Islet of Langerhans (tissue), 1 donor: ENCODE data around the gene ZFHX3.
"Not testable (repeated sequence)": the region's sequence is repeated elsewhere in the genome, so short reads cannot be mapped to it uniquely, and the experiment has no call there.

Source experiments
- FAIRE-seq: peaks from one replicate; lab custom pipeline; 2011; peaks lifted over from hg19 to GRCh38; lab: Jason Lieb, UNC

ZFHX3 gene

GRCh38 chr16:73047536-73048291 lies at the start of gene ZFHX3:
Gene ZFHX3 (minus strand): TSS chr16:73048128. CDS start chr16:72960145, 87,983 bp downstream.
- FAIRE-seq = no peak

DNA sequence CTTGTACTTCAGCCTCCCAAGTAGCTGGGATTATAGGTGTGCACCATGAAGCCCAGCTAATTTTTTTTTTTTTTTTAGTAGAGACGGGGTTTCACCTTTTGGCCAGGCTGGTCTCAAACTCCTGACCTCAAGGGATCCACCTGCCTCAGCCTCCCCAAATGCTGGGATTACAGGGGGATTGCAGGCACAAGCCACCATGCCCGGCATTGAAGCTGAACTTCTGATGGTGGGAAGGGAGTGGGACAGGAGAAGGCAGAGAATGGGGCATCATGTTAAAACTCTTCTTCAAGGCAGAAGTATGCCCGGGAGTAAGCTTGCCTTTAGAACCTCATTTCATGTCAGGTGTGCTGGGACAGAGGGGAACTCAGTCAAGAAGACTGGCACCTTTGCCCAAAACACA lies 48.6 kb upstream of the ZFHX3 start:
- FAIRE-seq = no peak

- no peak for FAIRE-seq
Measured at GRCh38 chr16:73095885-73096421, 48.0 kb upstream of the ZFHX3 start.

- FAIRE-seq = no peak
Measured at GRCh38 chr16:73095142-73095820, 47.4 kb upstream of the ZFHX3 start.

DNA sequence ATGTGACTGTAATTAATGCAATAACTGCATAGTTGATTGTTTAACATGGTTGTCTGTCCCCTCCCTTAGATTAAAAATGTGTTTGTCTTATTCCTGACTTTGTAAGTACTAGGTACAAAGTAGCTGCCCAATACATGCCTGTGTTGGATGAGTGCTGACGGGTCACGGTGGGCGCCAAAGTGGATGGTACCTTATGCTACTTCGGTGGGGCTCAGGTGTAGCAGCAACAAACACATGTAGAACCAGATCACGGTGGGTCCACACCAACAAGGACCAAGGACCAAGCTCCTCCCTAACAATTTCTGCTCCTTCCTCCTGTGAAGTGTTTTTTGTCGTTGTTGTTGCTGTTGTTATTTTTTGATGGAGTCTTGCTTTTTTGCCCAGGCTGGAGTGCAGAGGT lies 46.4 kb upstream of the ZFHX3 start:
- FAIRE-seq = no peak

DNA sequence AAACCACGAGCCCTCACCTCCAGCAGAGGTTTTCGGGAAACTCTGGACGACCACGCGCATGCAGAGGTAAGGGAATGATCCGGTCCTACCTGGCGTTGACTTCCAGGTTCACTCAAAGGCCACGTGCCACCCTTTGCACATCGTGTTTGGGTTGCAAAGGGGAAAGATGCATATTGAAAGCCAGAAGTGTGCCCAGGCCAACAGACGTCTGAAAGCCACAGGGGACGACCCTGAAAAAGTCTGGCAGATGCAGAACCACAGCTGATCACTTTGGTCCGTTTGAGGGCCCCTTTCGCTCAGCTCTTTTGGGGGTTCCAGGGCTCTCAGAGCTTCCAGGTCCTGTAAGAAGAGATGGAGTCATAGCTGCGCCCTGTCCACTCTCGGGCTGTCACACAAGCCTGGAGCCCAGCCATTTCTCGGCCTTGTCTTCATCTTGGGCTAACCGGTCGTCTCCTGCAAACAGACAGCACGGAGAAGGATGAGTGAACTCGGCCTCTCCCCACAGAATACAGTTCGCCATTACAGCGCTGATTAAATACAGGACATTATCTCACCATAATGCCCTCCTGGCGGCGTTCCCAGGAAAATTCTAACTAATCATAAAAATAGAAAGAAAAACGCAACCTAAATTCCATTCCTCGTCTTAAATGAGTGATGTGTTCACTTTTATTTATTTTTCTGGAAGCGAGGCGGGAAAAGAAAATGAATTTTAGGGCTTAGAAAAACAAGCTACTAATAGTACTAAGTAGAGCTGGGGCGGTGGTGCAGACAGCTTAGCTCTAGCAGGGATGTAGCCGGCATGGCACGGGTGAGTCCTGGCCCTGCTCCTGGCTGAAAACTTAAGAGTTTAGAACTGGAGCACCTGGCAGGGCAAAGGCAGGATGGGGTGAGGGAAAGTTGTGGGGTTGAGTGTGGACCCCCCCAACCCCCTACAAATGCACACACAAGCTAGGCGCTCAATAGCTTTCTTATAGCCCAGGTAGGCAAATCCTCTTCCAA lies 45.5 kb upstream of the ZFHX3 start:
- FAIRE-seq = no peak

DNA sequence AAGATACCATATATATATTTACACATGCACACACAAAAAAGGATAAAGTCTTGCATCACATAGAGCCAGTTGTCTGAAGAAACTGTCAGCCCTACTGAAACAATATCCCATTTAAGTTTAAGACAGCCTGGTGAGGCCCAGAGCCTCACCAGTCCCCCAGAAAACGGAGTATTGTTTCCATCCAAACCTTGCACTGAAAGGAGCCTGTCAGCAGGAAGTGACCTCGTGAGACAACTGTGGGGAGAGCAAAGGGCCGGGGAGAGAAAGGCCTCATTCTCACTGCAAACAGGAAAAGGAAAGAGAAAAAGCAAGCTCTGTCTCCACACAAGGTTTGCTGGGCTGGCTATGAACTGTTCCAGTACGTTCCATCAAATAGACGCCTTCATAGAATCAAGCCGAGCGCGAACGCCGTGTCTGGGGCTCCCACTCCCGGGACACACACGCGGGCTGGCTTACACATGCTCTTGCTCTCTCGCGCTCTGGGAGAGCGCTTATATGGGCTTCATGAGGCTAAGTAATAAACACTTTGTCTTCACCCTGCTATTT lies 44.4 kb upstream of the ZFHX3 start:
- no peak for FAIRE-seq

GRCh38 chr16:73091174-73091573 lies 43.2 kb upstream of the ZFHX3 start:
- FAIRE-seq = no peak

- FAIRE-seq = no peak
Measured at GRCh38 chr16:73089420-73089819, 41.5 kb upstream of the ZFHX3 start.

GRCh38 chr16:73086108-73086507 lies 38.2 kb upstream of the ZFHX3 start:
- FAIRE-seq = no peak

DNA sequence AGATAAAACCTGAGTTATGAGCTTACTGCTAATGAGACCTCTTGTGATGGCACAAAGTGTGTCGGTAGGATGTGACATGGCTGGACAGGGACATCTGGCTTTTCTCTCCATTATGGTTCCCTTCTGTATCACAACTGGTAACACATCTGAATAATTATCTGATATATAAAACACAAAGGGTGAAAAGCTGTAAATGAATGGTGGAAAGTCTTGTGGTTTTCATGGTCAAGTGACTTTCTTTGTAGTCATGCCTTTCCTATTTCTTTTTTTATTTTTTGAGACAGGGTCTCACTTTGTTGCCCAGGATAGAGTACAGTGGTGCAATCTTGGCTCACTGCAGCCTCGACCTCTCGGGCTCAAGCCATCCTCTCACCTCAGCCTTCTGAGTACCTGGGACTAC lies 35.3 kb upstream of the ZFHX3 start:
- FAIRE-seq = no peak

DNA sequence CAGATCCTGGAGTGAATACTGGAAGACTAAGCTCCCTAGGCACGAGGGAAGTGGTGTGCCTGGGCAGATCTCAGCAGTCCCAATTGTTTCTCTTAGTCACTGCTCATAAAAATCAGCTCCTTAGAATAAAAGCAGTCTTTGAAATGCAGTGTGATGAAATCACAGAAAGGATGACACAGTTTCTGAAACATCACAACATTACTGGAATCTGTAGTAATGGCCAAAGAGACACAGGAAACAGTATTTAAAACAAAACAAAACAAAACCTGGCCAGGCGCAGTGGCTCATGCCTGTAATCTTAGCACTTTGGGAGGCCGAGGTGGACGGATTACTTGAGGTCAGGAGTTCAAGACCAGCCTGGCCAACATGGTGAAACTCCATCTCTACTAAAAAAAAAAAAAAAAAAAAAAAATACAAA lies 34.7 kb upstream of the ZFHX3 start:
- not testable (repeated sequence) for FAIRE-seq

- no peak for FAIRE-seq
Measured at GRCh38 chr16:73080931-73081330, 33.0 kb upstream of the ZFHX3 start.

- no peak for FAIRE-seq
Measured at GRCh38 chr16:73076324-73076810, 28.4 kb upstream of the ZFHX3 start.

DNA sequence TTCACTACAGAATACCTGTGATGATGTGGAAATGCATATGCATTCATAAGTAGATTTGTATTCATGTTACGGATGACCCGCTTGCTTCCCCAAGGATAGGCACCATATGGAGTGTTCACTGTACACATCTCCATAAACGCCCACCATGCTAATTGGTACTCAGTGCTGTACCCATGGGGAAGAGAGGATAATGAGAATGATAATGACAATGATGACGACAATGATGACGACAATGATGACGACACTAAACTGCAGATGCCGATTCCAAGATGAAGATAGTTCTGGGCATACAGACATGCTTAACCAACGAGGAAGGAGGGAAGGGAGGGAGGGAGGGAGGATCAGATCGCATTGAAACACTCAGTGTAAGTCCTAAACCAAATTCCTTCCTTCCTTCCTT lies 26.5 kb upstream of the ZFHX3 start:
- no peak for FAIRE-seq

DNA sequence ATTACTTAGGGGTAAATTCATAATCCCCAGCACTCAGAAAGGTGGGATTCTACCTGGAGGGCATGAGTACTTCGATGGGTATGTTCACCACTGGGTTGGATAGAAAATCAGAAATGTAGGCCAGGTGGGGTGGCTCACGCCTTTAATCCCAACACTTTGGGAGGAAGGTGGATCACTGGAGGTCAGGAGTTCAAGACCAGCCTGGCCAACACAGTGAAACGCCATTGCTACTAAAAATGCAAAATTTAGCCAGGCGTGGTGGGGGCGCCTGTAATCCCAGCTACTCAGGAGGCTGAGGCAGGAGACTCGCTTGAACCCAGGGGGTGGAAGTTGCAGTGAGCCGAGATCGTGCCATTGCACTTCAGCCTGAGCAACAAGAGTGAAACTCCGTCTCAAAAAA lies 24.1 kb upstream of the ZFHX3 start:
- not testable (repeated sequence) for FAIRE-seq

- no peak for FAIRE-seq
Measured at GRCh38 chr16:73071131-73071940, 23.4 kb upstream of the ZFHX3 start.

- no peak for FAIRE-seq
Measured at GRCh38 chr16:73069581-73070262, 21.8 kb upstream of the ZFHX3 start.

- FAIRE-seq = no peak
Measured at GRCh38 chr16:73068541-73069401, 20.8 kb upstream of the ZFHX3 start.
